Measurements from ENCODE around the gene MYLK3. TPM values are rescaled to one million over a fixed set of nuclear protein-coding genes. Genes with fewer than 3 reads are reported as not detected.

Gene MYLK3
- total RNA-seq, 2 experiments from 2014 or later, result 0.02 to 0.50 TPM

- ChIA-PET CTCF (no interaction called here), POLR2A (no interaction called here)
- Mint-ChIP-seq H3K9me3 (peaks cover 6% of the 10 kb centered on the region), H3K27me3 (no peaks in the 10 kb centered on the region), H3K4me1 (no peaks in the 10 kb centered on the region), H3K27ac (no peak overlapping the region), H3K4me3 (no peak overlapping the region), H3K36me3 (ENCODE audit: low read depth) (no peaks in the 10 kb centered on the region)
- DNase-seq, result no peak
These were observed 18.0 kb downstream of the MYLK3 start for GRCh38 chr16:46730126-46730525.

- Mint-ChIP-seq H3K4me1 (no peaks in the 10 kb centered on the region), H3K27me3 (no peaks in the 10 kb centered on the region), H3K4me3 (no peak overlapping the region), H3K36me3 (ENCODE audit: low read depth) (no peaks in the 10 kb centered on the region), H3K27ac (no peak overlapping the region), H3K9me3 (peaks cover 7% of the 10 kb centered on the region)
- CTCF ChIA-PET, result interaction anchor here (1.4 kb wide), 1 partner anchor 10 kb away, joined by 5 read pairs; no protein-coding TSS in a partner anchor
- DNase-seq, result no peak
- POLR2A ChIA-PET, result no interaction called here
These were observed 18.7 kb downstream of the MYLK3 start for GRCh38 chr16:46729326-46729995.

GRCh38 chr16:46728806-46729205 is 19.3 kb downstream of the MYLK3 start:
- no peaks in the 10 kb centered on the region for H3K36me3 Mint-ChIP-seq (ENCODE audit: low read depth)
- no peaks in the 10 kb centered on the region for H3K27me3 Mint-ChIP-seq
- no peak for DNase-seq
- ChIA-PET CTCF (interaction anchor here (1.4 kb wide), 1 partner anchor 11 kb away, joined by 5 read pairs; no protein-coding TSS in a partner anchor), POLR2A (no interaction called here)
- H3K4me1 Mint-ChIP-seq, result no peaks in the 10 kb centered on the region
- H3K9me3 Mint-ChIP-seq, result peaks cover 7% of the 10 kb centered on the region
- H3K4me3 Mint-ChIP-seq, result no peak overlapping the region
- no peak overlapping the region for H3K27ac Mint-ChIP-seq

- Mint-ChIP-seq H3K27me3 (no peaks in the 10 kb centered on the region), H3K9me3 (peaks cover 7% of the 10 kb centered on the region), H3K27ac (no peak overlapping the region)
These were observed 20.5 kb downstream of the MYLK3 start for GRCh38 chr16:46727630-46728029.

GRCh38 chr16:46727184-46727583 is 21.0 kb downstream of the MYLK3 start:
- CTCF ChIA-PET, result no interaction called here
- H3K27ac Mint-ChIP-seq, result no peak overlapping the region
- POLR2A ChIA-PET, result no interaction called here
- DNase-seq, result no peak
- H3K36me3 Mint-ChIP-seq (ENCODE audit: low read depth), result no peaks in the 10 kb centered on the region
- H3K4me1 Mint-ChIP-seq, result no peaks in the 10 kb centered on the region
- H3K4me3 Mint-ChIP-seq, result no peak overlapping the region
- H3K9me3 Mint-ChIP-seq, result peaks cover 7% of the 10 kb centered on the region
- H3K27me3 Mint-ChIP-seq, result no peaks in the 10 kb centered on the region

More at GRCh38 chr16:46727630-46728029, 20.5 kb downstream of the MYLK3 start:
- CTCF ChIA-PET, result interaction anchor here (1.0 kb wide), 1 partner anchor 15 kb away, joined by 3 read pairs; no protein-coding TSS in a partner anchor
- DNase-seq, result no peak
- Mint-ChIP-seq H3K36me3 (ENCODE audit: low read depth) (no peaks in the 10 kb centered on the region), H3K4me1 (no peaks in the 10 kb centered on the region), H3K4me3 (no peak overlapping the region)
- POLR2A ChIA-PET, result no interaction called here

- Mint-ChIP-seq H3K27ac (no peak overlapping the region), H3K36me3 (ENCODE audit: low read depth) (no peaks in the 10 kb centered on the region), H3K4me1 (no peaks in the 10 kb centered on the region), H3K4me3 (no peak overlapping the region), H3K9me3 (peaks cover 7% of the 10 kb centered on the region), H3K27me3 (no peaks in the 10 kb centered on the region)
- POLR2A ChIA-PET, result no interaction called here
- DNase-seq, result no peak
- CTCF ChIA-PET, result interaction anchor here (1.2 kb wide), 1 partner anchor 12 kb away, joined by 3 read pairs; no protein-coding TSS in a partner anchor
These were observed 26.3 kb downstream of the MYLK3 start for GRCh38 chr16:46721885-46722284.

GRCh38 chr16:46720619-46721018 is 27.5 kb downstream of the MYLK3 start:
- peaks cover 3% of the 10 kb centered on the region for H3K9me3 Mint-ChIP-seq
- H3K27ac Mint-ChIP-seq, result no peak overlapping the region
- ChIA-PET CTCF (no interaction called here), POLR2A (no interaction called here)
- no peaks in the 10 kb centered on the region for H3K27me3 Mint-ChIP-seq
- H3K4me1 Mint-ChIP-seq, result no peaks in the 10 kb centered on the region
- no peak for DNase-seq
- H3K4me3 Mint-ChIP-seq, result no peak overlapping the region
- H3K36me3 Mint-ChIP-seq (ENCODE audit: low read depth), result no peaks in the 10 kb centered on the region

GRCh38 chr16:46719528-46719927 is 28.6 kb downstream of the MYLK3 start:
- Mint-ChIP-seq H3K4me3 (no peak overlapping the region), H3K36me3 (ENCODE audit: low read depth) (no peaks in the 10 kb centered on the region), H3K27ac (no peak overlapping the region), H3K27me3 (no peaks in the 10 kb centered on the region), H3K4me1 (no peaks in the 10 kb centered on the region), H3K9me3 (no peaks in the 10 kb centered on the region)
- CTCF ChIA-PET, result interaction anchor here (0.6 kb wide), 1 partner anchor 340 kb away, joined by 3 read pairs; no protein-coding TSS in a partner anchor
- DNase-seq, result no peak
- POLR2A ChIA-PET, result no interaction called here

GRCh38 chr16:46718214-46718613 is 29.9 kb downstream of the MYLK3 start:
- Mint-ChIP-seq H3K4me3 (no peak overlapping the region), H3K9me3 (no peaks in the 10 kb centered on the region), H3K27ac (no peak overlapping the region), H3K4me1 (no peaks in the 10 kb centered on the region), H3K27me3 (no peaks in the 10 kb centered on the region), H3K36me3 (ENCODE audit: low read depth) (no peaks in the 10 kb centered on the region)
- ChIA-PET CTCF (no interaction called here), POLR2A (no interaction called here)
- no peak for DNase-seq

- no peak for DNase-seq
- Mint-ChIP-seq H3K36me3 (ENCODE audit: low read depth) (no peaks in the 10 kb centered on the region), H3K27me3 (no peaks in the 10 kb centered on the region), H3K4me1 (no peaks in the 10 kb centered on the region), H3K4me3 (no peak overlapping the region), H3K9me3 (no peaks in the 10 kb centered on the region), H3K27ac (no peak overlapping the region)
- POLR2A ChIA-PET, result no interaction called here
- CTCF ChIA-PET, result no interaction called here
These were observed 30.5 kb downstream of the MYLK3 start for GRCh38 chr16:46717692-46718091.

GRCh38 chr16:46715769-46716305 is 32.3 kb downstream of the MYLK3 start:
- DNase-seq, result no peak
- Mint-ChIP-seq H3K27me3 (no peaks in the 10 kb centered on the region), H3K9me3 (no peaks in the 10 kb centered on the region), H3K4me3 (no peak overlapping the region), H3K4me1 (no peaks in the 10 kb centered on the region), H3K27ac (no peak overlapping the region), H3K36me3 (ENCODE audit: low read depth) (no peaks in the 10 kb centered on the region)
- CTCF ChIA-PET, result no interaction called here
- POLR2A ChIA-PET, result no interaction called here

GRCh38 chr16:46714797-46715591 is 33.1 kb downstream of the MYLK3 start:
- Mint-ChIP-seq H3K4me1 (no peaks in the 10 kb centered on the region), H3K27me3 (no peaks in the 10 kb centered on the region), H3K27ac (no peak overlapping the region), H3K9me3 (no peaks in the 10 kb centered on the region), H3K4me3 (no peak overlapping the region), H3K36me3 (ENCODE audit: low read depth) (no peaks in the 10 kb centered on the region)
- no peak for DNase-seq
- CTCF ChIA-PET, result interaction anchor here (0.8 to 1.5 kb wide), 2 partner anchors 19 to 55 kb away, joined by 4 to 6 read pairs; no protein-coding TSS in a partner anchor
- POLR2A ChIA-PET, result no interaction called here

- ChIA-PET POLR2A (no interaction called here), CTCF (interaction anchor here (1.5 kb wide), 1 partner anchor 18 kb away, joined by 4 read pairs; no protein-coding TSS in a partner anchor)
- Mint-ChIP-seq H3K27ac (no peak overlapping the region), H3K9me3 (no peaks in the 10 kb centered on the region), H3K4me3 (no peak overlapping the region), H3K27me3 (no peaks in the 10 kb centered on the region), H3K4me1 (no peaks in the 10 kb centered on the region), H3K36me3 (ENCODE audit: low read depth) (no peaks in the 10 kb centered on the region)
- DNase-seq, result no peak
These were observed 34.5 kb downstream of the MYLK3 start for GRCh38 chr16:46713634-46714033.

Measured in activated CD4-positive, alpha-beta T cell treated with anti-CD3 and anti-CD28 coated beads, Interleukin-2, amount 10 ng/mL, durations not matched to agents 7 days and 5 days (primary cell).